Thyroid gland (tissue), 4 donors: ENCODE measurements around the gene BRAT1.

Source experiments
- POLR2A ChIP-seq, 2 donors: fragments of 450-650 bp; IDR thresholded peaks; one replicate each; pipeline ENCODE4 v1.6.1; 2017; ENCODE audit warnings: antibody characterized with exemption in 2 of 2, mild to moderate bottlenecking in 2 of 2, moderate library complexity in 1 of 2
- TF ChIP-seq, protein P1 (sequence below), 6 experiments: fragments of 200-600 bp in 3 of 6; fragments of 450-650 bp in 3 of 6; sonication (generic) in 3 of 6; IDR thresholded peaks; one replicate each; pipeline ENCODE4 v1.5.1; 2016 to 2019; ENCODE audit warnings: antibody characterized with exemption in 6 of 6, mild to moderate bottlenecking in 2 of 6, inconsistent platforms in 1 of 6, moderate library complexity in 1 of 6

DNA sequence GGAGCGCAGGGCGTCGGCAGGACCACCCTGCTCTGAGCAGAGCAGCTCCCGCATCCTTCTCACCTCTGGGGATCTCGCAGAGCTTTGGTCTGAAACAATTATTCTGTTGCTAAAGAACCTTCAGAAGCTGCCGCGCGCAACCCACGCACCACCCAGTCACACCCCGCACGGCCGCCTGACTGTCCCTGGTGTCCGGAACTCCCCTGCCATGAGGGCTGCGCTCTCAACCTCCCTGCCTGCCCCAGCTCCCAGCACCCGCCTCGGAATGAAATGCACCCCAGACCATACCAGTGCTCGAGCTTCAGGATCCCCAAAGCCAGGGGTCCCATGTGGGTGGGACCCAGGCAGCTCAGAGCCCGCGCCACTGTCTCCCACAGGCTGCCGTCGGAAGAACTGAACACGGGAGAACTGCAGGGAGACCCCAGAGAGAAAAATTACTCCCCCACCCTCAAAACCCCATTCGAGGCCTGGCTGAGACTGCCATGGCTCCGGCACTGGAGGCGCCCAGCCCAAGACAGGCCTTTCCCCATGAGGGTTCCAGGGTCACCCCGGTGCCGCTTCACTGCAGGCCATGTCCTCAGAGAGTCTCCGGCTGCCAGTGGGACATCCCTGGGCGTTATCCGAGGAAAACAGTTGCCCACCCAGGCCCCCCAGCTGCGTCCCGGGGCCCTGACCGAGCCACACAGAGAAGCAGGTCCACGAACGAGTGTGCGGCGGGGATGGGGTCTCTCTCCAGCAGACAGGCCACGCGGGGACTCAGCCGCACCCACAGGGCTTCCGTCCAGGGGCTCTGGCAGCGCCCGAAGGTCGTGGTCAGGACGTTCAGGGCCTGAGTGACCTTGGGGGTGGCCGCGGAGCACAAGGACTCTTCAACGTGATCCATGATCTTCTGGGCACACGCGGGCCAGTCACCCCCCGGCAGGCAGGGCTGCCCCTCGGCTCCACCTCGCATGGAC lies 12.1 kb downstream of the BRAT1 start:
- TF ChIP-seq, protein P1, sequence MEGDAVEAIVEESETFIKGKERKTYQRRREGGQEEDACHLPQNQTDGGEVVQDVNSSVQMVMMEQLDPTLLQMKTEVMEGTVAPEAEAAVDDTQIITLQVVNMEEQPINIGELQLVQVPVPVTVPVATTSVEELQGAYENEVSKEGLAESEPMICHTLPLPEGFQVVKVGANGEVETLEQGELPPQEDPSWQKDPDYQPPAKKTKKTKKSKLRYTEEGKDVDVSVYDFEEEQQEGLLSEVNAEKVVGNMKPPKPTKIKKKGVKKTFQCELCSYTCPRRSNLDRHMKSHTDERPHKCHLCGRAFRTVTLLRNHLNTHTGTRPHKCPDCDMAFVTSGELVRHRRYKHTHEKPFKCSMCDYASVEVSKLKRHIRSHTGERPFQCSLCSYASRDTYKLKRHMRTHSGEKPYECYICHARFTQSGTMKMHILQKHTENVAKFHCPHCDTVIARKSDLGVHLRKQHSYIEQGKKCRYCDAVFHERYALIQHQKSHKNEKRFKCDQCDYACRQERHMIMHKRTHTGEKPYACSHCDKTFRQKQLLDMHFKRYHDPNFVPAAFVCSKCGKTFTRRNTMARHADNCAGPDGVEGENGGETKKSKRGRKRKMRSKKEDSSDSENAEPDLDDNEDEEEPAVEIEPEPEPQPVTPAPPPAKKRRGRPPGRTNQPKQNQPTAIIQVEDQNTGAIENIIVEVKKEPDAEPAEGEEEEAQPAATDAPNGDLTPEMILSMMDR (IDR thresholded peaks at IDR 0.05): no peak
- no peak for TF ChIP-seq POLR2A (IDR thresholded peaks at IDR 0.05)
